Ramos (cell line): Measurements from ENCODE around the gene TIMD4.

ENCODE experiments used
- in situ Hi-C: fragments of 300-500 bp; cut with MboI; formaldehyde crosslinking; loops from one replicate; pipeline ENCODE4 v1.14.3; 2022; ENCODE audit warnings: low sequenced_read_pairs; ENCODE audit not compliant: unreplicated experiment

The TIMD4 gene

DNA sequence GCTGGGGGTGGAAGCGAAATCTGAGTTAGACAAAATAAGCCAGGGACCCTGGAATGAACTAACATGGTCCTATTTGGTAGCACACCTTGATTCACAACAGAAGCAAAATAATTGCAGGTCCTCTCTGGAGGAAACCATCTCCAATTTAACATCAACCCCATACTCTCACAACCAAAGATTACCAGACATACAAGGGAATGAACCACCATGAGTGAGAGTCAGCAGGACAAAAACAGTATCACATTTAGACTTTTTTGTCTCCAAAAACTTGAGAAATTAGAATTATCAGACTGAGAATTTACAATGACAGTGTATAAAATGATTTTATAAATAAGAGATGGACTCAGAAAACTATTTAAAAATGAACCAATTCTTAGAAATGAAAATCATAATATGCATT lies 91.8 kb downstream of the TIMD4 start:
- in situ Hi-C loops: no loop called here

- in situ Hi-C loops: no loop called here
Measured at GRCh38 chr5:156870498-156870839, 92.6 kb downstream of the TIMD4 start.
